ENCODE measurements around the gene FPGS.

FPGS gene

GRCh38 chr9:127814619-127815511 is 12.2 kb downstream of the FPGS start:
- no peak for TF ChIP-seq CTCF (IDR thresholded peaks at IDR 0.05)

- TF ChIP-seq CTCF (IDR thresholded peaks at IDR 0.05): no peak
Observed at GRCh38 chr9:127815512-127816361, 13.1 kb downstream of the FPGS start.

GRCh38 chr9:127816362-127816725 is 13.7 kb downstream of the FPGS start:
- TF ChIP-seq CTCF (IDR thresholded peaks at IDR 0.05): no peak

GRCh38 chr9:127816728-127817127 is 14.0 kb downstream of the FPGS start:
- TF ChIP-seq CTCF (IDR thresholded peaks at IDR 0.05): no peak

GRCh38 chr9:127817881-127818434 is 15.3 kb downstream of the FPGS start:
- TF ChIP-seq CTCF (IDR thresholded peaks at IDR 0.05): no peak

GRCh38 chr9:127818574-127818973 is 15.9 kb downstream of the FPGS start:
- no peak for TF ChIP-seq CTCF (IDR thresholded peaks at IDR 0.05)

- TF ChIP-seq CTCF (IDR thresholded peaks at IDR 0.05): no peak
Observed at GRCh38 chr9:127822108-127822507, 19.4 kb downstream of the FPGS start.

Data from LNCAP (cell line).